ENCODE measurements around the gene PRPF6. TPM values are rescaled to one million over a fixed set of nuclear protein-coding genes. Genes with fewer than 3 reads are reported as not detected.

Gene PRPF6
- total RNA-seq, 2 experiments from 2014 or later, result 66.5 to 67.7 TPM

- ChIA-PET POLR2A (no interaction called here), CTCF (no interaction called here)
Observed at GRCh38 chr20:64073476-64074183, 92.7 kb downstream of the PRPF6 start.

- POLR2A ChIA-PET, result no interaction called here
- CTCF ChIA-PET, result no interaction called here
Observed at GRCh38 chr20:64074184-64074789, 93.4 kb downstream of the PRPF6 start.

GRCh38 chr20:64074963-64075362, 94.0 kb downstream of the PRPF6 start:
- POLR2A ChIA-PET, result no interaction called here
- CTCF ChIA-PET, result interaction anchor here (1.2 to 2.0 kb wide), 3 partner anchors 9 to 36 kb away, joined by 3 to 10 read pairs (median 5); no protein-coding TSS in a partner anchor

GRCh38 chr20:64075556-64075955, 94.6 kb downstream of the PRPF6 start:
- POLR2A ChIA-PET, result no interaction called here

GRCh38 chr20:64076061-64076997, 95.4 kb downstream of the PRPF6 start:
- POLR2A ChIA-PET, result interaction anchor here (1.7 kb wide), 1 partner anchor 10 kb away, joined by 5 read pairs; no protein-coding TSS in a partner anchor
- CTCF ChIA-PET, result interaction anchor here (1.2 to 2.0 kb wide), 3 partner anchors 11 to 37 kb away, joined by 3 to 10 read pairs (median 5); no protein-coding TSS in a partner anchor

More at GRCh38 chr20:64075556-64075955, 94.6 kb downstream of the PRPF6 start:
- CTCF ChIA-PET, result interaction anchor here (1.2 to 2.0 kb wide), 3 partner anchors 10 to 37 kb away, joined by 3 to 10 read pairs (median 5); no protein-coding TSS in a partner anchor

GRCh38 chr20:64077094-64077493, 96.2 kb downstream of the PRPF6 start:
- CTCF ChIA-PET, result interaction anchor here (1.5 to 3.6 kb wide), 3 partner anchors 38 to 43 kb away, joined by 7 to 14 read pairs (median 10); no protein-coding TSS in a partner anchor
- POLR2A ChIA-PET, result interaction anchor here (1.7 kb wide), 1 partner anchor 11 kb away, joined by 5 read pairs; no protein-coding TSS in a partner anchor

GRCh38 chr20:64077541-64077875, 96.6 kb downstream of the PRPF6 start:
- ChIA-PET POLR2A (interaction anchor here (1.7 kb wide), 1 partner anchor 11 kb away, joined by 5 read pairs; no protein-coding TSS in a partner anchor), CTCF (interaction anchor here (1.5 to 3.6 kb wide), 3 partner anchors 39 to 97 kb away, joined by 7 to 14 read pairs (median 9); partner anchors contain the start of gene PRPF6)

GRCh38 chr20:64077876-64078551, 97.1 kb downstream of the PRPF6 start:
- ChIA-PET CTCF (interaction anchor here (1.3 to 3.6 kb wide), 5 partner anchors 9 to 97 kb away, joined by 3 to 14 read pairs (median 7); partner anchors contain the start of gene PRPF6), POLR2A (interaction anchor here (1.7 kb wide), 1 partner anchor 12 kb away, joined by 5 read pairs; no protein-coding TSS in a partner anchor)

GRCh38 chr20:64078934-64079272, 98.0 kb downstream of the PRPF6 start:
- CTCF ChIA-PET, result interaction anchor here (1.3 to 3.6 kb wide), 7 partner anchors 9 to 98 kb away, joined by 3 to 15 read pairs (median 6); partner anchors contain the start of gene PRPF6
- POLR2A ChIA-PET, result interaction anchor here (0.8 to 1.2 kb wide), 3 partner anchors 10 to 42 kb away, joined by 3 to 6 read pairs (median 4); partner anchors contain the start of gene TCEA2

- ChIA-PET CTCF (interaction anchor here (0.6 to 3.6 kb wide), 7 partner anchors 10 to 438 kb away, joined by 3 to 15 read pairs (median 6); partner anchors contain the start of gene PRPF6), POLR2A (interaction anchor here (0.8 to 1.2 kb wide), 3 partner anchors 10 to 41 kb away, joined by 3 to 6 read pairs (median 4); partner anchors contain the start of gene TCEA2)
Observed at GRCh38 chr20:64079273-64080012, 98.5 kb downstream of the PRPF6 start, which contains the start of gene RGS19. RGS19 (minus strand) TSS chr20:64079518; CDS start chr20:64076886, 2,632 bp downstream.

- ChIA-PET CTCF (interaction anchor here (0.6 to 3.6 kb wide), 5 partner anchors 21 to 439 kb away, joined by 3 to 15 read pairs (median 6); no protein-coding TSS in a partner anchor), POLR2A (interaction anchor here (1.1 to 1.2 kb wide), 2 partner anchors 11 to 17 kb away, joined by 3 to 4 read pairs; partner anchors contain the start of gene TCEA2)
Observed at GRCh38 chr20:64080013-64080812, 99.3 kb downstream of the PRPF6 start, which contains the start of gene OPRL1. OPRL1 (plus strand) TSS chr20:64080082; CDS start chr20:64092721, 12,639 bp downstream.

GRCh38 chr20:64080813-64081623, 100.1 kb downstream of the PRPF6 start:
- POLR2A ChIA-PET, result no interaction called here

GRCh38 chr20:64081624-64081964, 100.7 kb downstream of the PRPF6 start:
- POLR2A ChIA-PET, result no interaction called here
- CTCF ChIA-PET, result interaction anchor here (1.1 to 3.2 kb wide), 4 partner anchors 12 to 39 kb away, joined by 3 to 15 read pairs (median 8); no protein-coding TSS in a partner anchor

More at GRCh38 chr20:64080813-64081623, 100.1 kb downstream of the PRPF6 start:
- CTCF ChIA-PET, result interaction anchor here (0.6 to 3.6 kb wide), 5 partner anchors 12 to 49 kb away, joined by 3 to 15 read pairs (median 12); no protein-coding TSS in a partner anchor

- CTCF ChIA-PET, result interaction anchor here (1.1 to 2.9 kb wide), 4 partner anchors 13 to 43 kb away, joined by 3 to 12 read pairs (median 7); no protein-coding TSS in a partner anchor
Observed at GRCh38 chr20:64082126-64082731, 101.3 kb downstream of the PRPF6 start.

More at GRCh38 chr20:64082126-64082731, 101.3 kb downstream of the PRPF6 start:
- POLR2A ChIA-PET, result interaction anchor here (0.5 kb wide), 1 partner anchor 450 kb away, joined by 4 read pairs; no protein-coding TSS in a partner anchor

All from activated CD8-positive, alpha-beta memory T cell treated with anti-CD3 and anti-CD28 coated beads for 36 hours (primary cell).